Melanocyte of skin (primary cell): ENCODE measurements around the gene USP32. TPM values are rescaled to one million over a fixed set of nuclear protein-coding genes. Genes with fewer than 3 reads are reported as not detected.

Source experiments
- small RNA-seq, 2 donors: library from RNA; depleted of rRNA; stranded (forward); fragments of <200 nt; gene quantifications; one replicate each; pipeline ENCODE3, GENCODE V24; 2012
- total RNA-seq, 2 donors: library from RNA; depleted of rRNA; stranded (reverse); fragments of >200 nt; gene quantifications; 2 replicates each; pipeline ENCODE4 v1.2.3, GENCODE V29; 2012

Gene USP32, protein sequence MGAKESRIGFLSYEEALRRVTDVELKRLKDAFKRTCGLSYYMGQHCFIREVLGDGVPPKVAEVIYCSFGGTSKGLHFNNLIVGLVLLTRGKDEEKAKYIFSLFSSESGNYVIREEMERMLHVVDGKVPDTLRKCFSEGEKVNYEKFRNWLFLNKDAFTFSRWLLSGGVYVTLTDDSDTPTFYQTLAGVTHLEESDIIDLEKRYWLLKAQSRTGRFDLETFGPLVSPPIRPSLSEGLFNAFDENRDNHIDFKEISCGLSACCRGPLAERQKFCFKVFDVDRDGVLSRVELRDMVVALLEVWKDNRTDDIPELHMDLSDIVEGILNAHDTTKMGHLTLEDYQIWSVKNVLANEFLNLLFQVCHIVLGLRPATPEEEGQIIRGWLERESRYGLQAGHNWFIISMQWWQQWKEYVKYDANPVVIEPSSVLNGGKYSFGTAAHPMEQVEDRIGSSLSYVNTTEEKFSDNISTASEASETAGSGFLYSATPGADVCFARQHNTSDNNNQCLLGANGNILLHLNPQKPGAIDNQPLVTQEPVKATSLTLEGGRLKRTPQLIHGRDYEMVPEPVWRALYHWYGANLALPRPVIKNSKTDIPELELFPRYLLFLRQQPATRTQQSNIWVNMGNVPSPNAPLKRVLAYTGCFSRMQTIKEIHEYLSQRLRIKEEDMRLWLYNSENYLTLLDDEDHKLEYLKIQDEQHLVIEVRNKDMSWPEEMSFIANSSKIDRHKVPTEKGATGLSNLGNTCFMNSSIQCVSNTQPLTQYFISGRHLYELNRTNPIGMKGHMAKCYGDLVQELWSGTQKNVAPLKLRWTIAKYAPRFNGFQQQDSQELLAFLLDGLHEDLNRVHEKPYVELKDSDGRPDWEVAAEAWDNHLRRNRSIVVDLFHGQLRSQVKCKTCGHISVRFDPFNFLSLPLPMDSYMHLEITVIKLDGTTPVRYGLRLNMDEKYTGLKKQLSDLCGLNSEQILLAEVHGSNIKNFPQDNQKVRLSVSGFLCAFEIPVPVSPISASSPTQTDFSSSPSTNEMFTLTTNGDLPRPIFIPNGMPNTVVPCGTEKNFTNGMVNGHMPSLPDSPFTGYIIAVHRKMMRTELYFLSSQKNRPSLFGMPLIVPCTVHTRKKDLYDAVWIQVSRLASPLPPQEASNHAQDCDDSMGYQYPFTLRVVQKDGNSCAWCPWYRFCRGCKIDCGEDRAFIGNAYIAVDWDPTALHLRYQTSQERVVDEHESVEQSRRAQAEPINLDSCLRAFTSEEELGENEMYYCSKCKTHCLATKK (N-terminal part only)
- total RNA-seq: 100 to 1,000 TPM; 100 to 114 TPM

DNA sequence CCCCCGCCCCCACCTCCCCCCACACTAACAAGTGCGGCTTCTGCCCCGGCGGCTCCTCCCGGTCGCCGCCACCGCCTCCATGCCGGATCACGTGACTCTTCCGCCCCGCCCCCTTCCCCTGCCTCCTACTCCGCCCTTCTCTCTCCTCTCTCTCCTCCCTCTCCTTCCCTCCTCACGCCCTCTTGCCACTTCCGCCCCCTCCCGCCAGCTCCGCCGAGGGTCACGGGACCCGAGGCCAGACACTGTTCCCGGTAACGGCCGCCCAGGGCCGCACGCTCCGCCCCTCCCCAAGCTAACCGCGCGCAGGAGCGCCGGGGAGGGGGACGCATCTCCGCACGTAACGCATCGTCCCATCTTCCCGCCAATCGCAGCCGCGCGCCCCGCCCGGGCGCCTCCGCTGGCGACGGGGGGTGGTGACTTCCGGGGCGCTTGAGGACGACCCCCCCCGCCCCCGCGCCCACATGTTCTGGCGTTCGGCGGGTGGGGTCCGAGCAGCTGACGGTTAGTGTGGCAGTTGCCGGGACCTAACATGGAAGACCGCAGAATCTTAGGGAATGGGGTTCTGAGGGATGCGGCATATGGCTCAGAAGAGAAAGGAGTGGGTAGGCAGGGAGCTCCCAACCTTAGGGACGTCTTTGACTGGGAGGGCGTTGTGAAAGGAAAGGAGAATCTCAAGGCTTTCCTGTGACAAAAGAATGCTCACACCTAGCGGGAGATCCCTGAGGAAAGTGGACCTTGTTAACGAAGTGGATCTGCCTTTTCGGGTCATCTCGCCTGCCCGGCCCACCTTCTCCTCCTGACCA lies at the start of gene USP32:
TSS of gene USP32 (minus strand) at position 92 of the 803 bp plus-strand sequence. CDS start 194 bp downstream, outside the sequence.

DNA sequence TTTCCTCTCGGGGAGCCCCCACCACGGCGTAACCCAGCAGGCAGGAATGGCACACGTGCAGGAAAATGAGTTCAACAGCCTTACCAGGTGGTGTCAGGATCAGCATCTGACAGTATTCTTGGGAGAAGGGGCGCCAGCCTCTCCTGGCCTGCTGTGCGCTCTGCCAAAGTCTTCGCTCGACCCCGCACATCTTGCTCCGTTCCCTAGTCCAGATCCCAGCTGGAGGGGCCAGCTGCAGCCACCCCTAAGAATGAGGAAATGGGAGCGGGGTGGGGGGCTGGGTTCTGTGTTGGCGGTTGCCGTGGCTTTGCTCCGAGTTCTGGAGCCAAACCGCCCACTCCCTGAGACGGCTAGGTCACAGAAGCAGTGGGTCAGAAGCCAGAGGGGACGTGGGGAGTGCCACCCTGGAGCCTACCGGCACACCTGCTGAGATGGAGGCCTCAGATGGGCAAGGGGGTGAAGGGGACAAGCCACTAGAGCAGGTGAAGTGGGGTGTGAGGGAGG lies 30.3 kb upstream of the USP32 start, which contains the start of gene CHCT1:
TSS of gene CHCT1 (plus strand) at position 328 of the 504 bp plus-strand sequence. CDS start at position 432, 104 bp downstream.

DNA sequence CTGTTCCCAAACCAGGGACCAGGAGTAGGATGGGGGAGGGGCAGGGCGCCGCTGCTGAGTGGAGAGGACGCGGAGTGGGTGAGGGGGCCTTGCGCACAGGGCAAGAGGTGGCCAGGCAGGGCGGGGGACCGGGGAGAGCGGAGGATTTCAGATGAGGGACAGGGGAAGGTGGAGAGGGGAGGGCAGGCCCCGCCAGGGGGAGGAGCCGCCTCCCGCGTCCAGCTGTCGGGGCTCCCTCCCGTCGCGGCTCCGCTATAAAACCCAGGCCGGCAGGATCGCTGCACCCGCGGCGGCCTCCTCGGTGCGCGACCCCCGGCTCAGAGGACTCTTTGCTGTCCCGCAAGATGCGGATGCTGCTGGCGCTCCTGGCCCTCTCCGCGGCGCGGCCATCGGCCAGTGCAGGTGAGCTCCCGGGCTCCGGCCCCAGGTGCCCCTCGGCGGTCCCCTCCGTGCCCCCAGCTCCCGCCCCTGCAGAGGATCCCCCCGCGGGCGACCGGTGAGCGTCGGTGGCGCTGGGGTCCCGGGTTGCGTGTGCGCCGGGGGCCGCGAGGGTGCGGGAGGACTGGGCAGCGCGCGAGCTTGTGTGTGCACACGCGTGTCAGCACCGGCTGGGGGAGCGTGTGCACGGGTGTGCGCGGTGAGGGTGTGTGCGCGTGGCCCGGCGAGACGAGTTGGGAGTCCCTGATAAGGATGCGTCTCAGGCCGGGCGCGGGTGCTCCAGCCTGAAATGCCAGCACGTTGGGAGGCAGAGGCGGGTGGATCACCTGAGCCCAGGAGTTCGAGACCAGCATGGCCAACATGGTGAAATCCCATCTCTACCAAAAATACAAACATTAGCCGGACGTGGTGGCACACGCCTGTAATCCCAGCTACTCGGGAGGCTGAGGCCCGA lies 242.0 kb downstream of the USP32 start, which contains the start of gene CA4:
TSS of gene CA4 (plus strand) at position 283 of the 892 bp plus-strand sequence. CDS start at position 345, 62 bp downstream.

Small RNA genes within 50 kb of the gene (small RNA-seq; reads per million reads assigned to genes)
- 16,630 to 17,359 reads per million in 2 donors for gene SCARNA20

Other genes starting within 250 kb of the USP32 start
- not detected for gene CA4, start 242.2 kb downstream of the USP32 start, total RNA-seq
- gene CHCT1, start 30.4 kb upstream of the USP32 start, total RNA-seq: not detected
- gene APPBP2, start 134.1 kb upstream of the USP32 start, total RNA-seq: 10 to 100 TPM; 31.6 to 42.7 TPM
- gene PPM1D, start 208.1 kb upstream of the USP32 start, total RNA-seq: 10 to 100 TPM; 13.3 to 14.5 TPM